ENCODE measurements around the gene CLIP1.
"Not testable (repeated sequence)": the region's sequence is repeated elsewhere in the genome, so short reads cannot be mapped to it uniquely, and the experiment has no call there.

Gene CLIP1

GRCh38 chr12:122356991-122357390 is 65.5 kb downstream of the CLIP1 start:
- not testable (repeated sequence) for DNase-seq (ENCODE audit: low read depth in 1 of 2, low spot score in 1 of 2)

- DNase-seq (ENCODE audit: low read depth in 1 of 2, low spot score in 1 of 2) = peak; percentile 6 to 13
Observed at GRCh38 chr12:122356192-122356635, 66.3 kb downstream of the CLIP1 start.

- DNase-seq (ENCODE audit: low read depth in 1 of 2, low spot score in 1 of 2) = no peak
Observed at GRCh38 chr12:122355706-122356105, 66.8 kb downstream of the CLIP1 start.

- no peak for DNase-seq (ENCODE audit: low read depth in 1 of 2, low spot score in 1 of 2)
Observed at GRCh38 chr12:122354958-122355641, 67.4 kb downstream of the CLIP1 start.

- no peak for DNase-seq (ENCODE audit: low read depth in 1 of 2, low spot score in 1 of 2)
Observed at GRCh38 chr12:122352394-122352793, 70.1 kb downstream of the CLIP1 start.

- no peak for DNase-seq (ENCODE audit: low read depth in 1 of 2, low spot score in 1 of 2)
Observed at GRCh38 chr12:122350141-122350848, 72.2 kb downstream of the CLIP1 start.

GRCh38 chr12:122349078-122349477 is 73.4 kb downstream of the CLIP1 start:
- no peak for DNase-seq (ENCODE audit: low read depth in 1 of 2, low spot score in 1 of 2)

- no peak for DNase-seq (ENCODE audit: low read depth in 1 of 2, low spot score in 1 of 2)
Observed at GRCh38 chr12:122348505-122348904, 74.0 kb downstream of the CLIP1 start.

GRCh38 chr12:122346054-122346453 is 76.4 kb downstream of the CLIP1 start:
- no peak for DNase-seq (ENCODE audit: low read depth in 1 of 2, low spot score in 1 of 2)

GRCh38 chr12:122345042-122345441 is 77.4 kb downstream of the CLIP1 start:
- no peak for DNase-seq (ENCODE audit: low read depth in 1 of 2, low spot score in 1 of 2)

GRCh38 chr12:122336015-122336946 is 86.2 kb downstream of the CLIP1 start:
- peak; percentile 3 to 23 for DNase-seq (ENCODE audit: low read depth in 1 of 2, low spot score in 1 of 2)

- DNase-seq (ENCODE audit: low read depth in 1 of 2, low spot score in 1 of 2) = no peak
Observed at GRCh38 chr12:122333142-122334087, 89.1 kb downstream of the CLIP1 start.

GRCh38 chr12:122327494-122328385 is 94.7 kb downstream of the CLIP1 start:
- no peak for DNase-seq (ENCODE audit: low read depth in 1 of 2, low spot score in 1 of 2)

- no peak for DNase-seq (ENCODE audit: low read depth in 1 of 2, low spot score in 1 of 2)
Observed at GRCh38 chr12:122327014-122327413, 95.5 kb downstream of the CLIP1 start.

GRCh38 chr12:122326586-122326985 is 95.9 kb downstream of the CLIP1 start:
- no peak for DNase-seq (ENCODE audit: low read depth in 1 of 2, low spot score in 1 of 2)

GRCh38 chr12:122323311-122324019 is 99.0 kb downstream of the CLIP1 start:
- DNase-seq (ENCODE audit: low read depth in 1 of 2, low spot score in 1 of 2) = no peak

- DNase-seq (ENCODE audit: low read depth in 1 of 2, low spot score in 1 of 2) = no peak
Observed at GRCh38 chr12:122322501-122322900, 100.0 kb downstream of the CLIP1 start.
